D341Med (cell line): ENCODE results near the gene PHLPP1.
"Not testable (repeated sequence)": the region's sequence is repeated elsewhere in the genome, so short reads cannot be mapped to it uniquely, and the experiment has no call there.

Experiments
- DNase-seq: peaks from one replicate; pipeline ENCODE4 v3.0.0; 2012; ENCODE audit warnings: low spot score

Gene PHLPP1

DNA sequence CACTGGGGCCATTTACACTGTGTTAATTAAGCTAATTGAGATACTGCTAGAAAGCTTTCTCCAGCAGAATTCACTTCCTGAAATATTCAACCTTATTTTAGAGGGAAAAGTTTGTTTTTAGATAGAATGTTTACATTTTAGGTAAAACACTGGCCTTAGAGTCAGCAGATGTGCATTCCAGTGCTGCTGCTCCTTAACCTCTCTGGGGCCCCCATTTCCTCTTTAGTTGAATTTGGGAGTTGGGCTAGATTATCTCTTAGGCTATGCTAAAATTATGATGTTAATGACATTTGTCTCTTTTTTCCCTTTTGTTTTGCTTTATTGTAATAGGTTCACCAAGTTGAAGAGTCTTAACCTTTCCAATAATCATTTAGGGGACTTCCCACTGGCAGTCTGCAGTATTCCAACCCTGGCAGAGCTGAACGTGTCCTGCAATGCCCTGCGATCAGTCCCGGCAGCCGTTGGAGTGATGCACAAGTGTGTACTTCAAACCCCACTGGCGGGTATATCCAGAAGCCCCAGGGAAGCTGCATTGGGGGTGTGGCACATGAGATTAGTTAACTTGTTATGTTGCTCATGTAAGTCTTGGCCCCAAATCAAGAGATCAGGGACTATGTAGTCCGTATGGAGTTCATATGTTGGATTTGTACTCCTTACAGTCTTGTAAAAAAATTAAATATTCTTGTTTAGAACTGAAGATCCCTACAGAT is 179.5 kb downstream of the PHLPP1 start:
- peak; percentile 30 for DNase-seq

DNA sequence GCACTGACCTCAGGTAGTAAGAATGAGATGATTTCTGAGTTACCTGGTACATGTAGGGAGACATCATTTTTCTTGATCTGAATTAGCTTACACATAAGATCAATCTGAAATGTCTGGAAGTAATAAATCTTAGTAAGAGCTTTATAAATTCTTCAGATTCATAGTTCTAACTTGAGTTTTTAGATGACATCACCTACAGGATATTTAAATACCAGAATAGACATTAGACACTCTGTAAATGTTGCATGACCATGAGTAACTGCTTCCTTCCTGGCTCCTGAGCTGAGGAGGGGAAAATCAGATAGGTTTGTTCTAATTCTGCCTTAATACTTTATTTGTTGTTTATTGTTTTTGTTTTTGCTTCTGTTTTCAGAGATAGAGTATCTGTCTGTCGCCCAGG is 181.8 kb downstream of the PHLPP1 start:
- no peak for DNase-seq

GRCh38 chr18:62898359-62898758 is 183.0 kb downstream of the PHLPP1 start:
- DNase-seq, result no peak

- DNase-seq, result no peak
Observed at GRCh38 chr18:62899534-62899933, 184.2 kb downstream of the PHLPP1 start.

DNA sequence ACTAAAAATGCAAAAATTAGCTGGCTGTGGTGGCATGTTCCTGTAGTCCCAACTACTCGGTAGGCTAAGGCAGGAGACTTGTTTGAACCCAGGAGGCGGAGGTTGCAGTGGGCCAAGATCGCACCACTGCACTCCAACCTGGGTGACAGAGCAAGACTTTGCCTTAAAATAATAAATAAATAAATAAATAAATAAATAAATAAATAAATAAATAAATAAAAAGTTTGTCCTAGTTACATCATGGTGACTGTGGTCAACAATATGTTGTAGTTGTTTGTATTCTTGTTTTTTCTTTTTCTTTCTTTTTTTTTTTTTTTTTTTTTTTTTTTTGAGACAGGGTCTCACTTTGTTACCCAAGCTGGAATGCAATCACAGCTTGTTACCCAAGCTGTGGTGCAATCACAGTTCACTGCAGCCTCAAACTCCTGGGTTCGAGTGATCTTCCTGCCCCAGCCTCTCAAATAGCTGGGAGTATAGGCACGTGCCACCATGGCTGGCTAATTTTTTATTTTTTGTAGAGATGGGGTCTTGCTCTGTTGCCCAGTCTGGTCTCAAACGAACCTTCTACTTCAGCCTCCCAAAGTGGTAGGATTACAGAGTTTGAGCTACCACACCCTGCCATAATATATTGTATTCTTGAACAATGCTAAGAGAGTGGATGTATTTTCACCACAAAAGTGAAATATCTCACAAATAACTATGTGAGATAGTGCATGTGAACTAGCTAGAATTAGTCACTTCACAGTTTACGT is 185.0 kb downstream of the PHLPP1 start:
- no peak for DNase-seq

DNA sequence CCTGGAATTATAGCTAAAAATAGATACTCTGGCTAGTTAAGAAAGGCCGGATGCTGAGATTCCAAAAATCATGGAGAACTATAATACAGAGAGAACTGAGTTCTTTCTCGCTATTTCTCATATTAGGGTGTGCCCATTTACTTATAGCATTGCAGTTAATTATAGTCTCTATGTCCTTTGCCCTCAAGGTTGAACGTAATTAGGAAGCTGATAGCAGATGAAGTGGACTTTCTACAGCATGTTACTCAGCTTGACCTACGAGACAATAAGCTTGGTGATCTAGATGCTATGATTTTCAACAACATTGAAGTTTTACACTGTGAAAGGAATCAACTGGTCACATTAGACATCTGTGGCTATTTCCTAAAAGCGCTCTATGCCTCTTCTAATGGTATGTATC is 187.4 kb downstream of the PHLPP1 start:
- DNase-seq, result no peak

- DNase-seq, result no peak
Observed at GRCh38 chr18:62904396-62905285, 189.3 kb downstream of the PHLPP1 start.

GRCh38 chr18:62912885-62913284 is 197.5 kb downstream of the PHLPP1 start:
- no peak for DNase-seq

GRCh38 chr18:62913824-62914223 is 198.5 kb downstream of the PHLPP1 start:
- not testable (repeated sequence) for DNase-seq

DNA sequence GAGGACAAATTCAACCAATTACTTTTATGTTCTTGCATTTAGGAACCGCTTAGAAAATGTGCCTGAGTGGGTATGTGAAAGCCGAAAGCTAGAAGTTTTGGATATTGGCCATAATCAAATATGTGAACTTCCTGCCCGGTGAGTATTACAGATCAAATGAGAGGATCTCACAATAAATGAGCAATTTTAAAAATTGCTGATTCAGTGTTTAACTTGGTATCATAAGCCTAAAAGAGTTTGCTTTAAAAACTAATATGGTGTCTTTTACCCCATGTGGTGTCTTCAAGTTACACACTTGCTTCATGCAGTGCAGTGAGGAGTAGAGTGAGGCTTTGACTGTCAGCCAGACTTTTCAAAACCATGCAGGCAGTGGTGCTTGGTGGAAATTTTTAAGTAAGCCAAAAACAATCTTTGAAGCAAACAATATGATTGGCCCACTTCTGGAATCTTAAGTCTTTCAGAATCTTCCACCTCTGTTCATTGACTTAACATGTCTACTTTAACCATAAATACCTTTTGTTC is 199.6 kb downstream of the PHLPP1 start:
- DNase-seq, result no peak

DNA sequence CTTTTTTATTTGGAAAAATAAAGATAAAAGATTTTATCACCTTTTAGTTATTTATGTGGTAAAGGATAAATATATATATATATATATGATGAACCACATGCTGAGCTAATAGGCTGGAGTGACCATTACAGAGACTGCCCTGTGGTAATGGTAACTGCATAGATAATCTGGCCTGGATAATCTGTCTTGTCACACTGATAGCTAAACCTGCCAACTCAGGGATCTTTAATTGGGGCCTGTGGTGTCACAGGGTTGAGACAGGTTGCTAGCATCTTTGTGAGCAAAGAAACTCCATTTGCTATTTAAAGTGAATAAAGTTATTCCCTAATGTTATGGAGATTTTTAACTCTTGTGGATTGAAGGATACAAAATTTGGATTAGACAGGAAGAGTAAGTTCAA is 203.0 kb downstream of the PHLPP1 start:
- no peak for DNase-seq

DNA sequence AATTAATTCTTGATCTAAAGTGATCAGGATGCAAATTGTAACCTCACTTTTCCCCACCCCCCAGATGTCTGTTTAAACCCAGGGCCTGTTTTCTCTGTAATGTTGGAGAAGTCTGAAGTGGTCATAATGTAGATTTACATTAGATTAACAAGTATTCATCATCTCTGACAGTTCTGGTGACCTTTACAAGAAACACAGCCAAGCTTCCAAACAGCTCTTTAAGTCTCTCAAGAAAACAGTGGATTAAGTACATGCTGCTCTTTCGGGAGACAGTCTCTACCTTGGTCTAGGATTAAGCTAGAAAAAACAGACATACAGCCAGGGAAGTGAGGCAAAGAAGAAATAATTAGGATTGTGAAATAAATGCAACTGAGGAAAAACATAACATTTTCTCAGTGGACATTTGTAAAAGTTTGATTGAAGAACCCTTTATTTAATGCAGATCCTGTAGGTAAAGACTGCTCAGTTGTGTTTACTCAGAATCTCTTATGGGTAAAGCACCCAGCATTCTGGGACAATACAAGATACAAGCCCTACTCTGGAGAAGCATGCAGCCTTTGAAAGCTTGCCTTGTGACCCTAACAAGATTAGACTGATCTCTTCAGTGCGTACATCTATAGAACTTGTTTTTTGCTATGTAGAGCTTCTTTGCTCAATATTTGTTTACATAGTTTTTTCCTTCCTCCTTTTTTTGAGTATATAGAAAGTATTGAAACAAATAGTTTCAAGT is 203.9 kb downstream of the PHLPP1 start:
- DNase-seq, result no peak

DNA sequence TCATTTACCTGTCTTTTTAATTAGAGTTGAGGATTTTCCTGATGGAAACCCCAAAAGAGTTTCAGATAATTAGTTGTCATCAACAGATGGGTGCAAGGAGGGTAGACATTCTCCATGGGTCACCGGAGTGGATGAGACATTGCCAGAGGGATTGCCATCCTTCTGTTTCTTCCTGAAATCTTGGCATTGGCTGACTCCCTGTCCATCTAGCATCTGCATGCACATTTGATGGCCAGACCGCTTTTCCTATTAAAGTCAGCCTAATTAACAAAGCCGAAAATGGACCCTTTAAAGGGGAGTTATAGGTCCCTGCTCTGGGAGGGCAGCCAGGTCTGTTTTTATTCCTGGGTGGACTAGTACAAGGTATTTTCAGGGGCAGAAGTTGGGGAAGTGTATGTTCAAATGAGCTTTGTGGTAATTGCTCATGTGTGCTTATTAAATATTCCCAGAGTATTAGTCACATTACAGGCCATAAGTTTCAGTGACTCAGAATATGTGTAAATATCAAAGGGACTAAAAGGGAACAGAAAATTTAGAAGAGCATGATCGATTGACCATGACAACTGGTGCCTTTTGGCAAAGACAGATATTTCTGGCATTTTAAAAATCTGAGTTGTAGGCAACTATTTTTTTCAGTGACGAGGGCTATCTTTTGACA is 209.8 kb downstream of the PHLPP1 start:
- no peak for DNase-seq

DNA sequence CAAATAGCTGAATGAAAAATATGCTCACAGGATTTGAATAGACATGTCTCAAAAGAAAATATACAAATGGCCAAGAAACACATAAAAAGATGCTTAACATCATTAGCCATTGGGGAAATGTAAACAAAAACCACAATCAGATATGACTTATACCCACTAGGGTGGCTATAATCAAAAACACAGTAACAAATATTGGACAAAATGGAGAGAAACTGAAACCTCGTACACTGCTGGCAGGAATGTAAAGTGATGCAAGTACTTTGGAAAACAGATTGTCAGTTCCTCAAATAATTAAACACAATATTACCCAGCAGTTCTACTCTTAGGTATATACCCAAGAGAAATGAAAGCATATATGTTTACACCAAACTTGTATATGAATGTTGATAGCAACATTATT is 213.0 kb downstream of the PHLPP1 start:
- no peak for DNase-seq

GRCh38 chr18:62933261-62933887 is 218.0 kb downstream of the PHLPP1 start:
- DNase-seq, result no peak

GRCh38 chr18:62935994-62936393 is 220.7 kb downstream of the PHLPP1 start:
- no peak for DNase-seq

DNA sequence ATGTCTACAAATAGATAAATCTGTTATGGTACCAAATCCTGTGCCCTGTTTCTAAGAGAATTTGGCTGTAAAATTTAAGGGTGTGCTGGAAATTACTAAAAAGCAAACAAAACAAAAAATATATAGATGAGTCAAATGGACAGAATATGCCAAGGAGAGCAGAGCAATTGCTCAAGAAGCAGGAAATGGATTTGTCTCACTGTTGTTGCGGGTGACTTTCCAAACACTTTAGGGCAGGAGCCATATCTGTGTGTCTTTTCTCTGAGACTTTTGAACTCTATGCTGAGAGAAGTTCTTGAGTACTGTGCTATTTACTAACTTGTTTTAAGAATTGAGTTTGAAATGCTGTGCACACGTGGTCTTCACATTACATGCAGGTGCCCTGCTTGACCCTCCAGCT is 221.7 kb downstream of the PHLPP1 start:
- DNase-seq, result no peak

DNA sequence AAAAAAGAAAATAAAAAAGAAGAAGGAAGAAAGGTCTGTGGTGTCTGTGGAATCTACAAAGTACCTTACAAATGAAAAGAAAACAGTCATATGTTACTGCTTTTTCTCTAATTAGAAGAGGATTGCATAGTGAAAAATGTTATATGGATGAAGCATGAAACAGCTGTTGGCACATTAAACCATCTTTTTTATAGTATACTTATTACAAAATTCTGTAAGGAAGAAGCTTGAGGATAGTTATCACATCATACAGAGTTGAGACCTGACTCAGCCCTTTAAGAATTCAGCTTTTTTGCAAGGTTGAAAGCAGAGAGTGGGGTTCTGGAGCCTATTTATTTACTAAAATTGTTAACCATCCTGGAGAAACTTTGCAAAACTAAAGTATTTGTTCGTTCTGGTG is 222.7 kb downstream of the PHLPP1 start:
- DNase-seq, result no peak

DNA sequence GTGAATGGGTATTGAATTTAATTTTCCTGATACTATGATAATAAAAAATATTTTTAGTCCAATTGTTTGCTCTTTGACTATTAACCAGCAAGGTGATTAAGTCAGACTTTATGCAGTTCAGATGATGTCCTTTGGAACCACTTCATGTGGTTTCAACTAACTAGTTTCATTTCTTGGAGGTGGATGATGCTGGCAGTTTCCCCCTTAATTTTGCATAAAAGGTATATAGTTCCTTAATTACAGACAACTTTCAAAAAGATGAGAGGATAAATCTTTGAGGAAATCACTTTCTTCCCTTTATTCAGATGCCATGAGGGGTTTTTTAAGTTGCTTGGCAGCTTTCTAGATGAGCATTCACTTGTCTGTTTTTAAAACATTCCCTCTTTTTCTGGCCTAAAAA is 223.1 kb downstream of the PHLPP1 start:
- DNase-seq, result no peak

- no peak for DNase-seq
Observed at GRCh38 chr18:62939433-62939832, 224.1 kb downstream of the PHLPP1 start.

GRCh38 chr18:62939926-62940325 is 224.6 kb downstream of the PHLPP1 start:
- no peak for DNase-seq
